Stimulated activated CD4-positive, alpha-beta T cell treated with anti-CD3 and anti-CD28 coated beads, Interleukin-4, amount 100 ng/mL, for 24 hours (primary cell): ENCODE data around the gene MRC1.

Experiments
- DNase-seq: peaks from one replicate; pipeline ENCODE4 v3.0.0-alpha.2; 2020

MRC1 gene

DNA sequence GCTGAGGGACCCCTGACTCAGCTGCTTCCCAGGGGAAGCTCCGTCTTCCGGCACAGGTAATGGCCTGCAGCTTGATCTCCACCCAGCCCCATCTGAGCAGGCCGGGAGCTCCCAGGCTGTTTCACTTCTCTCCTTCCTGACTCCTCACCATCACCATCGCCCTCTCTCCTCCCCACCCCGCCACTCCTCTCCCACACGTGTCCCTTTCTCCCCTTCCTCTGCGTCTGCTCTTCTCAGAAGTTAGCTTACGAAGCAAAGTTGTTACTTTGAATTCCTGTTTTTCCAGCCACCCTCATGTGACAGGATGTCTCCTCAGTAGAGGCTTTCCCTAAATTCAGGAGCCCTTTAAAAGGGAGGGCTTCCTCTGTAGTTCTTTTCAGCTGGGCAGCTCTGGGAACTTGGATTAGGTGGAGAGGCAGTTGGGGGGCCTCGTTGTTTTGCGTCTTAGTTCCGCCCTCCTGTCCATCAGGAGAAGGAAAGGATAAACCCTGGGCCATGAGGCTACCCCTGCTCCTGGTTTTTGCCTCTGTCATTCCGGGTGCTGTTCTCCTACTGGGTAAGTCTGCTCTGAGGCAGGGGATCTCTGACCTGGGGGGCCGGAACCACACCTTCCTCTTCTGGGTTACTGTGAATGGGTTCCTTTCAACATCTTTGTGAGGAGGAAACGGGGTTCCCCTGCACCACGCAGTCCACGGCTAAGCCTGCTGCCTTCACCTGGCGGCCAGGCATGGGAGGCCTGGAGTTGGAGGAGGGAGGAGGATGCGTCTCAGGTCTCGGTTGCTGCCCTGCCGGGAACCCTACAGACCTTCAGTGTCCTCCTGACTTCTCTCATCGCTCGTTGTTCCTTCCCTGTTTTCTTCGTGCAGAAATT, at the start of gene MRC1:
Gene MRC1 (plus strand): TSS at position 378 of the 871 bp plus-strand sequence. CDS start 118 bp downstream, at position 496.
- DNase-seq = no peak

DNA sequence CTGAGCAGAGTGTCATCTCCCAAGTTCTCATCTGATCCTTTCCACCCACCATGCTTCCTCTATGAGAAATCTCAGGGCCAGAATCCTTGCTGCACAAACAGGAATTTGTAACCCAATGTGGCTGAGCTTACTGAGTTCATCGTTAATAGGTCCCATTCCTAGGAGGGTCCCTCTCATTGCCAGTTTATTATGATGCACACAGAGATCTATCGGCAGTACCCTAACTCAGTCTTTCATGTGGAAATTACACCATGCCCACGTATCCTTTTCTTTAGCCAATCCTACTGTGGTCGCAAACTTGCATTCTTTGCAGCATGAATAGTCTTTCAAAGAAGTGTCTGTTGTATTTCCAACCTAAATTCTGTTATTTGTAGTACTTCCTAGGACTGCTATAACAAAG, 45.0 kb upstream of the MRC1 start:
- DNase-seq = no peak

DNA sequence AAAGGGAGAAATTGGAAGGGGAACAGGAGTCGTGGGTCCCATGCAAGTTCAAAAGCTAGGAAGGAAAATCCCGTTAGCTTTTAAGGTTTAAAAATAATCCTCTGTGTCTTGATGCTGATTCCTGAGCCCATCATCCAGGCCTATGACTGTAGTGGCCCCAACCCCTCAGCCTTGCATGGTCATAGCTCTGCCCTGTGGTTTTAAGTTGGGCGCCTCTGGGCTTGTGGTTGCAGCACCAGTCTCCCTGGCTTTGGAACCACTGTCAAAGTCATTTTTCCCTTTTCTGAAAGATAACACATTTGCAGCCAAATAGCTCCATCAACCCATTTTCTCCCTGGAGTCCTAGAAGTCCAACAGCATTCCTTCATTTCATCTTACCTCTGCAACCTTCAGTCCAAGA, 43.5 kb upstream of the MRC1 start:
- DNase-seq = no peak

GRCh38 chr10:17766731-17767130, 42.4 kb upstream of the MRC1 start:
- DNase-seq = no peak

- no peak for DNase-seq
Observed at GRCh38 chr10:17768496-17768895, 40.7 kb upstream of the MRC1 start.

DNA sequence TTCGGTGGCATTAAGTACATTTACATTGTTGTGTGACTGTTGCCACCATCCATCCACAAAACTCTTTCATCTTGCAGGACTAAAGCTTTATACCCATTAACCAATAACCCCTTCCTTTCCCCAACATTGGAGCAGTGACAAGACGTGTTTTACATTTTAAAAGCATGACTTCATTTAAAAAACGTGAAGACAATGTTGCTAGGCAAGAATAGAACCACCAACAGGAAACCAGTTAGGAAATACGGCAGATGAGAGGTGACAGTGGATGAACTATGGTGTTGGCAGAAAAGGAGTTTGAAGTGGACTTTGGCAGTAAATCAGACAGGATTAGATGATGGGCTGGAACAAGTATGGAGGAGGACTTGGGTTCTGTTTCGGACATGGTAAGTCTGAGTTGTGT, 40.2 kb upstream of the MRC1 start:
- DNase-seq = no peak

DNA sequence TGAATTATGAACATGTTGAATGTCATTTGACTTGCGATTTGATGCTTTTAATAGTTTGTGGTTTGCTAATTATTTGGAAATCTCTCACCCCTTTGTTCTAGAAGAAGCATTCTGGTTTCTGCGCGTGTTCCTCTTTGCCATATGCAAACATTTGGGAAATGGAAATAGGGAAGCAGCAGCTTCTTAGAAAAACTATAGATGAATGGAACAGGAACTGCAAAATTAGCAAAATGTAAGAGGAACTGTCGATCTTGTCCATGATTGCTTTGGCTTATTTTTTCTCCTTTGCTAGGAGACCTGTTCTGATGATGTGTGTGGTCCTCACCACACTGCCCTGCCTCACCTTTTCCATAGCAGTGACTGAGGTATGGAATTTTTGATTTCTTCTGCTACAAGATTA, 38.1 kb upstream of the MRC1 start:
- no peak for DNase-seq

DNA sequence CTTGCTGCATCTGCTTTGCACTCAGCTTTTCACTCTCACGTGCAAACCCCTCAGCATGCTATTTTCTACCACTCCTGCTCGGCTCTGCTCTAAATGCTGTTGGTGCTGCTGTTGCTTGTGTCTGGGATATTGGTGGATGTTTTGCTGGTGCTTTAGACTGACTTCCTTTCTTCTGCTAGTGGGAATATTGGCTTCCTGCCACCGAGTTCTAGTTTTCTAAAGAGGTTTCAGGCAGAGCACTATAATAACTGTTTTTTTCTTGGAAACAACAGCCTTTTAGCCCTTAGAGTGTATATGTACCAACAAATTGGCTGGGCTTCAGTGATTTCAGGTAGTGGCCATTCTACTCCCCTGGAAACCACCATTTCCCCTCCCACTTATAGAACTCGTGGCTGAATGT, 29.4 kb upstream of the MRC1 start:
- no peak for DNase-seq

GRCh38 chr10:17780727-17781126, 28.4 kb upstream of the MRC1 start:
- DNase-seq = no peak

- no peak for DNase-seq
Observed at GRCh38 chr10:17781856-17782255, 27.3 kb upstream of the MRC1 start.

GRCh38 chr10:17782921-17783665, 26.1 kb upstream of the MRC1 start:
- DNase-seq = no peak

DNA sequence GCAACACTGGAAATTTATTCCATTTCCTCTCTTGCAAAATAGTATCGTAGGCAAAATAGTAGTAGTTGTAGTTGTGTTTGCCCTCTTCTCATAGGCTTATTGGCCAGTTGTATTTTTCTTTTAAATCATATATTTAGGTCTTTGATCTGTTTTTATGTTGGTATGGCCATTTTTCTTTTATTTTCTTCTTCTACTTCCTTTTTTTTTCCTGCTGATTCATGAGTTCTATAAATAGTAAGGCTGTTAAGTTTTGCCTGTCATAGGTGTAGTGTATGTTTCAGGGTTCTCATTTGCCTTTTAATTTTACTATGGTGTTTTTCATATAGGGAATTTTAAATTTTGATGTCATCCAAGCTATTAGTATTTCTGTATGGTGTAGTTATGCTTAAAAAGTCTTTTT, 25.4 kb upstream of the MRC1 start:
- DNase-seq = no peak

GRCh38 chr10:17784688-17785087, 24.5 kb upstream of the MRC1 start:
- no peak for DNase-seq

DNA sequence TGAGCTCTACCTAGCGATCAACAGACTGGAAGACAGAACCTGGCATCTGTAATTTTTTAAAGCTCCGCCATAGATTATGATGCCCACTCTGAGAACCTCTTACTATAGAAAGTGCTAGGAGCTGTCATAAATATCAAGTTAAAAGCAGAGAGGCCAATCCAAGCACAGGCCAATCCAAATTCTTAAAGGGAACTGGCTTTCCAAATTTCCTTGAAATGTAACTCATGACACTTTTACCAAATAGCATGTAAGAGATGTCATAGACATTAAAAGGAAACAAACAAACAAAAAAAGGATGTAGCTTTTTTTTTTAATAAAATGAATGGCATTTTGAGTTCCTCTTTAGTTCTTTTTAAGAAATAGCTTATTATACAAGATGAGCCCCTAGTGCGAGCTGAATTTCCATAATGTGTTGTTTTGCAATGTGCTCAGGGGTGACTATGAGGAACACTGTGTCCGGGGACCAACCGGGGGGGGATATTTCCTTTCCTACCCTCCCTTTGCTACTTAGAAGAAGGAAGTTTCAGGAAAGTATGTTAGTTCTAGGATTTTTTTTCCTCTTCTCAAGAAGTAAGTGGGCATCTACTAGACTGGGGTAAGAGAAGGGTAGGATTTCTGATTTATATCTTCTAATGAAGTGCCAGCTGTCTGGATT, 23.7 kb upstream of the MRC1 start:
- DNase-seq = no peak

- no peak for DNase-seq
Observed at GRCh38 chr10:17787087-17787961, 21.8 kb upstream of the MRC1 start.

GRCh38 chr10:17788646-17789045, 20.5 kb upstream of the MRC1 start:
- no peak for DNase-seq

GRCh38 chr10:17789396-17789795, 19.8 kb upstream of the MRC1 start:
- no peak for DNase-seq

DNA sequence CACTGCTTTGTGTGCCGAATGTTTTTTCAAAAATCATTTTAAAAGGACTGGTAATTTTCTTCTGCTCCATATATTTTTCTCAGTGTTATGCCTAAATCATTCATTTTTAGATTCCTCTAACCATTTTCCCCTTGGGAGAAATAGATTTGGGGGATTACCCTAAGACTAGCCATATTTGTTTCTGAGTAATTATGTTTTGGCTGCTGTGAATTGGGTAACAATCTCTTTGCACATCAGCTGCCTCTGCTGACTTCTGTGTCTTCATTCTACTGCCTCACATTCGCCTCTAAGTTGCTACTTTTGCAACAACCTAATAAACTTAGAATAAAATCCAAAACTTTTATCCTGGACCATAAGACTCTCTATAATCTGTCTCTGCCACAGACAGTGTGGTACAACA, 18.5 kb upstream of the MRC1 start:
- DNase-seq = no peak

DNA sequence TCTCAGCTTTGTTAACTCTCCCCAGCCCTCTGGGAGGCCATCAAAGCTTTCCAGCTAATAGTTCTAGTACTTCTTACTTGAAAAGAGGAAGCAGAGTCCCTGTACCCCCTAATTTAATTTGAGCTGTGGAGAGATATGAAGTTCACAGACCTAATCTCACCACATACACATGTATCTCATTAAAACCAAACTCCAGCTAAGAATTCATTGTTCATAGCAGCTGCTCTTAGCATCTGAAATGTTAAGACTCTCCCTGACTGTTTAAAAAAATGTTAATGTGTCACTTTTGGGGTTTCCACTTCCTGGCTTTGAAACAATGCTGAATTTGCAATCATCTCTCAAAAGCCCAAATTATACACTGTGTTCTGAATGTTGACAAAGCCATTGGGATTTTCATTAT, 16.2 kb upstream of the MRC1 start:
- DNase-seq = no peak

GRCh38 chr10:17793823-17794644, 15.1 kb upstream of the MRC1 start:
- DNase-seq = no peak

GRCh38 chr10:17795083-17795482, 14.1 kb upstream of the MRC1 start:
- DNase-seq = no peak
